ENCODE measurements around the gene COX11.

The COX11 gene

GRCh38 chr17:54935471-54935870 lies 33.0 kb downstream of the COX11 start:
- Histone ChIP-seq H3K9ac (ENCODE audit: low read depth, low read length, poor library complexity, severe bottlenecking) (no peak overlapping the region), H3K36me3 (ENCODE audit: insufficient read depth, low read length) (no peaks in the 10 kb centered on the region), H3K79me2 (ENCODE audit: insufficient read depth, low read length) (no peaks in the 10 kb centered on the region), H3K9me2 (replicated peaks; ENCODE audit: low read depth, low read length) (no peaks in the 10 kb centered on the region), H2AFZ (ENCODE audit: low read length) (no peak overlapping the region), H4K20me1 (ENCODE audit: insufficient read depth, low read length, poor library complexity, severe bottlenecking) (no peaks in the 10 kb centered on the region), H3K4me3 (ENCODE audit: low read length, poor library complexity, severe bottlenecking) (no peak overlapping the region), H3K9me3 (ENCODE audit: insufficient read depth, low read depth, low read length) (no peaks in the 10 kb centered on the region), H3F3A (ENCODE audit: low read depth) (no peaks in the 10 kb centered on the region), H3K4me2 (ENCODE audit: low read depth, low read length, poor library complexity, severe bottlenecking) (no peak overlapping the region), H3K27me3 (ENCODE audit: insufficient read depth, low read length, poor library complexity, severe bottlenecking) (no peaks in the 10 kb centered on the region), H3K4me1 (ENCODE audit: insufficient read depth, low read length, poor library complexity, severe bottlenecking) (no peaks in the 10 kb centered on the region)
- TF ChIP-seq EZH2phosphoT487 (IDR thresholded peaks at IDR 0.05; ENCODE audit: borderline replicate concordance): no peak
- no peak for TF ChIP-seq CTCF (conservative IDR thresholded peaks at IDR 0.05; ENCODE audit: low read length)

- Histone ChIP-seq H3K36me3 (ENCODE audit: insufficient read depth, low read length) (no peaks in the 10 kb centered on the region), H3K4me3 (ENCODE audit: low read length, poor library complexity, severe bottlenecking) (no peak overlapping the region), H3K79me2 (ENCODE audit: insufficient read depth, low read length) (no peaks in the 10 kb centered on the region), H4K20me1 (ENCODE audit: insufficient read depth, low read length, poor library complexity, severe bottlenecking) (no peaks in the 10 kb centered on the region), H3K9me2 (replicated peaks; ENCODE audit: low read depth, low read length) (no peaks in the 10 kb centered on the region), H3K9ac (ENCODE audit: low read depth, low read length, poor library complexity, severe bottlenecking) (no peak overlapping the region), H3K27me3 (ENCODE audit: insufficient read depth, low read length, poor library complexity, severe bottlenecking) (no peaks in the 10 kb centered on the region), H3K4me2 (ENCODE audit: low read depth, low read length, poor library complexity, severe bottlenecking) (no peak overlapping the region), H3F3A (ENCODE audit: low read depth) (no peaks in the 10 kb centered on the region), H3K9me3 (ENCODE audit: insufficient read depth, low read depth, low read length) (no peaks in the 10 kb centered on the region), H3K4me1 (ENCODE audit: insufficient read depth, low read length, poor library complexity, severe bottlenecking) (no peaks in the 10 kb centered on the region), H2AFZ (ENCODE audit: low read length) (no peak overlapping the region)
- TF ChIP-seq CTCF (conservative IDR thresholded peaks at IDR 0.05; ENCODE audit: low read length) (no peak), EZH2phosphoT487 (IDR thresholded peaks at IDR 0.05; ENCODE audit: borderline replicate concordance) (no peak)
Observed at GRCh38 chr17:54933921-54934320, 34.5 kb downstream of the COX11 start.

- no peaks in the 10 kb centered on the region for H3K36me3 ChIP-seq (ENCODE audit: insufficient read depth, low read length)
- no peaks in the 10 kb centered on the region for H3K9me2 ChIP-seq (replicated peaks; ENCODE audit: low read depth, low read length)
- H3K4me3 ChIP-seq (ENCODE audit: low read length, poor library complexity, severe bottlenecking): no peak overlapping the region
- no peaks in the 10 kb centered on the region for H3K9me3 ChIP-seq (ENCODE audit: insufficient read depth, low read depth, low read length)
- H4K20me1 ChIP-seq (ENCODE audit: insufficient read depth, low read length, poor library complexity, severe bottlenecking): no peaks in the 10 kb centered on the region
- H3K4me1 ChIP-seq (ENCODE audit: insufficient read depth, low read length, poor library complexity, severe bottlenecking): no peaks in the 10 kb centered on the region
- H3K27me3 ChIP-seq (ENCODE audit: insufficient read depth, low read length, poor library complexity, severe bottlenecking): no peaks in the 10 kb centered on the region
- no peak overlapping the region for H3K9ac ChIP-seq (ENCODE audit: low read depth, low read length, poor library complexity, severe bottlenecking)
- H3K79me2 ChIP-seq (ENCODE audit: insufficient read depth, low read length): no peaks in the 10 kb centered on the region
- H3F3A ChIP-seq (ENCODE audit: low read depth): no peaks in the 10 kb centered on the region
- no peak overlapping the region for H3K4me2 ChIP-seq (ENCODE audit: low read depth, low read length, poor library complexity, severe bottlenecking)
- no peak overlapping the region for H2AFZ ChIP-seq (ENCODE audit: low read length)
- TF ChIP-seq CTCF (conservative IDR thresholded peaks at IDR 0.05; ENCODE audit: low read length): no peak
- no peak for TF ChIP-seq EZH2phosphoT487 (IDR thresholded peaks at IDR 0.05; ENCODE audit: borderline replicate concordance)
Observed at GRCh38 chr17:54932711-54933110, 35.7 kb downstream of the COX11 start.
